Fibroblast of pulmonary artery (primary cell): ENCODE data around the gene PRUNE2.

Experiments used
- DNase-seq: peaks from one replicate; pipeline ENCODE4 v3.0.0-alpha.2; 2010; ENCODE audit warnings: low read depth
- H3K4me3 ChIP-seq: replicated peaks from 2 replicates; pipeline ENCODE4 v1.5.1; 2011; ENCODE audit warnings: low read depth, mild to moderate bottlenecking, control low read depth, low read length, moderate library complexity
- CTCF ChIP-seq: IDR thresholded peaks from 2 replicates; pipeline ENCODE4 v1.5.1; 2011; ENCODE audit warnings: mild to moderate bottlenecking, control low read depth, low read length, inconsistent platforms; ENCODE audit errors: missing control alignments

Gene PRUNE2

GRCh38 chr9:76591256-76591950 lies 314.5 kb downstream of the PRUNE2 start:
- TF ChIP-seq CTCF: no peak
- H3K4me3 ChIP-seq: no peak overlapping the region
- peak; percentile 81 for DNase-seq

- no peak for DNase-seq
- TF ChIP-seq CTCF: no peak
- no peak overlapping the region for H3K4me3 ChIP-seq
These were observed 317.6 kb downstream of the PRUNE2 start for GRCh38 chr9:76588316-76588715.

GRCh38 chr9:76586390-76587314 lies 319.3 kb downstream of the PRUNE2 start:
- no peak overlapping the region for H3K4me3 ChIP-seq
- DNase-seq: no peak
- TF ChIP-seq CTCF: no peak

GRCh38 chr9:76585487-76586389 lies 320.2 kb downstream of the PRUNE2 start:
- no peak for TF ChIP-seq CTCF
- no peak overlapping the region for H3K4me3 ChIP-seq
- DNase-seq: no peak

- TF ChIP-seq CTCF: no peak
- DNase-seq: no peak
- H3K4me3 ChIP-seq: no peak overlapping the region
These were observed 322.7 kb downstream of the PRUNE2 start for GRCh38 chr9:76583256-76583655.

GRCh38 chr9:76581731-76582130 lies 324.2 kb downstream of the PRUNE2 start:
- no peak overlapping the region for H3K4me3 ChIP-seq
- no peak for DNase-seq
- no peak for TF ChIP-seq CTCF
